Measurements from ENCODE around the gene ENPEP. TPM values are rescaled to one million over a fixed set of nuclear protein-coding genes. Genes with fewer than 3 reads are reported as not detected.
A peak's percentile ranks its signal among the peaks of the same experiment; 100 is the strongest.
"Not testable (repeated sequence)": the region's sequence is repeated elsewhere in the genome, so short reads cannot be mapped to it uniquely, and the experiment has no call there.

The ENPEP gene
- total RNA-seq (39.9 TPM), polyA plus RNA-seq (ENCODE audit: insufficient read depth, low read depth, low replicate concordance) (83.2 TPM)
- long read RNA-seq, donor 1, full-length matches to known transcripts, result 14 of 35 reads
- long read RNA-seq, donor 1, partial matches to known transcripts, result 21 of 35 reads
- long read RNA-seq, donor 1, other reads (novel, unspliced or antisense), result 0 of 35 reads
- long read RNA-seq, donor 2, full-length matches to known transcripts, result 22 of 35 reads
- long read RNA-seq, donor 2, partial matches to known transcripts, result 13 of 35 reads
- long read RNA-seq, donor 2, other reads (novel, unspliced or antisense), result 0 of 35 reads
- long read RNA-seq, donor 3, full-length matches to known transcripts, result 26 of 86 reads
- long read RNA-seq, donor 3, partial matches to known transcripts, result 60 of 86 reads
- long read RNA-seq, donor 3, other reads (novel, unspliced or antisense), result 0 of 86 reads
- long read RNA-seq, donor 4, full-length matches to known transcripts, result 17 of 38 reads
- long read RNA-seq, donor 4, partial matches to known transcripts, result 12 of 38 reads
- long read RNA-seq, donor 4, other reads (novel, unspliced or antisense), result 9 of 38 reads
- long read RNA-seq, donor 5, full-length matches to known transcripts, result 2 of 2 reads
- long read RNA-seq, donor 5, partial matches to known transcripts, result 0 of 2 reads
- long read RNA-seq, donor 5, other reads (novel, unspliced or antisense), result 0 of 2 reads
- long read RNA-seq, donor 6, full-length matches to known transcripts, result 21 of 74 reads
- long read RNA-seq, donor 6, partial matches to known transcripts, result 48 of 74 reads
- long read RNA-seq, donor 6, other reads (novel, unspliced or antisense), result 5 of 74 reads
- long read RNA-seq, donor 7, full-length matches to known transcripts, result 37 of 47 reads
- long read RNA-seq, donor 7, partial matches to known transcripts, result 2 of 47 reads
- long read RNA-seq, donor 7, other reads (novel, unspliced or antisense), result 8 of 47 reads
- long read RNA-seq, donor 8, full-length matches to known transcripts, result 17 of 49 reads
- long read RNA-seq, donor 8, partial matches to known transcripts, result 32 of 49 reads
- long read RNA-seq, donor 8, other reads (novel, unspliced or antisense), result 0 of 49 reads
- long read RNA-seq, donor 9, full-length matches to known transcripts, result 6 of 11 reads
- long read RNA-seq, donor 9, partial matches to known transcripts, result 5 of 11 reads
- long read RNA-seq, donor 9, other reads (novel, unspliced or antisense), result 0 of 11 reads
- long read RNA-seq, donor 10, full-length matches to known transcripts, result 18 of 49 reads
- long read RNA-seq, donor 10, partial matches to known transcripts, result 31 of 49 reads
- long read RNA-seq, donor 10, other reads (novel, unspliced or antisense), result 0 of 49 reads

GRCh38 chr4:110475881-110476818 is at the start of gene ENPEP:
Gene ENPEP, plus strand, starts transcription at chr4:110476155. Its CDS starts 260 bp downstream, at chr4:110476415.
- Histone ChIP-seq H3K4me3 (ENCODE audit: low read length in 3 of 3) (peak within 1 kb of the TSS; percentile 82 to 83 (median 83)), H3K4me1 (ENCODE audit: control insufficient read depth in 2 of 3, insufficient read depth in 2 of 3, low read depth in 1 of 3, low read length in 3 of 3) (peaks cover 0 to 4% (median 0%) of the 10 kb centered on the region in 3 donors), H3K9ac (ENCODE audit: low read length in 3 of 3) (peak within 1 kb of the TSS in 2 of 3 donors; percentile 68 to 76), H3K27ac (ENCODE audit: low read depth in 2 of 2, low read length in 2 of 2) (peak within 1 kb of the TSS; percentile 59 to 78), H3K36me3 (ENCODE audit: control insufficient read depth in 2 of 3, insufficient read depth in 3 of 3, low read length in 3 of 3) (no peaks in the 10 kb centered on the region), H3K9me3 (ENCODE audit: control insufficient read depth in 2 of 3, insufficient read depth in 1 of 3, low read length in 3 of 3) (no peaks in the 10 kb centered on the region), H3K27me3 (ENCODE audit: control insufficient read depth, insufficient read depth, low read length) (no peaks in the 10 kb centered on the region)
- intact Hi-C loops (cut with DNase I), result no loop called here
- TF ChIP-seq CTCF (IDR thresholded peaks at IDR 0.05; ENCODE audit: borderline replicate concordance, extremely low read depth, insufficient read depth), result no peak
- no peak for FAIRE-seq
- peak; percentile 63 to 89 (median 73) for DNase-seq

- H3K27me3 ChIP-seq (ENCODE audit: control insufficient read depth, insufficient read depth, low read length); H3K4me1 ChIP-seq (ENCODE audit: control insufficient read depth in 2 of 3, insufficient read depth in 2 of 3, low read depth in 1 of 3, low read length in 3 of 3); H3K9me3 ChIP-seq (ENCODE audit: control insufficient read depth in 2 of 3, insufficient read depth in 1 of 3, low read length in 3 of 3); H3K36me3 ChIP-seq (ENCODE audit: control insufficient read depth in 2 of 3, insufficient read depth in 3 of 3, low read length in 3 of 3); DNase-seq; FAIRE-seq; H3K9ac ChIP-seq (ENCODE audit: low read length in 3 of 3); H3K27ac ChIP-seq (ENCODE audit: low read depth in 2 of 2, low read length in 2 of 2); intact Hi-C loops (cut with DNase I); H3K4me3 ChIP-seq (ENCODE audit: low read length in 3 of 3): not testable (repeated sequence)
Observed at GRCh38 chr4:110431805-110432204, 44.1 kb upstream of the ENPEP start.

GRCh38 chr4:110437292-110437691 is 38.7 kb upstream of the ENPEP start:
- intact Hi-C loops (cut with DNase I); FAIRE-seq; H3K9me3 ChIP-seq (ENCODE audit: control insufficient read depth in 2 of 3, insufficient read depth in 1 of 3, low read length in 3 of 3); H3K27ac ChIP-seq (ENCODE audit: low read depth in 2 of 2, low read length in 2 of 2); H3K4me3 ChIP-seq (ENCODE audit: low read length in 3 of 3); H3K9ac ChIP-seq (ENCODE audit: low read length in 3 of 3); DNase-seq; H3K36me3 ChIP-seq (ENCODE audit: control insufficient read depth in 2 of 3, insufficient read depth in 3 of 3, low read length in 3 of 3); H3K27me3 ChIP-seq (ENCODE audit: control insufficient read depth, insufficient read depth, low read length); H3K4me1 ChIP-seq (ENCODE audit: control insufficient read depth in 2 of 3, insufficient read depth in 2 of 3, low read depth in 1 of 3, low read length in 3 of 3): not testable (repeated sequence)

- H3K36me3 ChIP-seq (ENCODE audit: control insufficient read depth in 2 of 3, insufficient read depth in 3 of 3, low read length in 3 of 3); H3K27ac ChIP-seq (ENCODE audit: low read depth in 2 of 2, low read length in 2 of 2); DNase-seq; H3K27me3 ChIP-seq (ENCODE audit: control insufficient read depth, insufficient read depth, low read length); FAIRE-seq; H3K9ac ChIP-seq (ENCODE audit: low read length in 3 of 3); intact Hi-C loops (cut with DNase I); H3K4me3 ChIP-seq (ENCODE audit: low read length in 3 of 3); H3K4me1 ChIP-seq (ENCODE audit: control insufficient read depth in 2 of 3, insufficient read depth in 2 of 3, low read depth in 1 of 3, low read length in 3 of 3); H3K9me3 ChIP-seq (ENCODE audit: control insufficient read depth in 2 of 3, insufficient read depth in 1 of 3, low read length in 3 of 3): not testable (repeated sequence)
Observed at GRCh38 chr4:110439209-110439608, 36.7 kb upstream of the ENPEP start.

Measured in kidney (tissue), 22 donors.